ENCODE results near the gene RPL27A. TPM values are rescaled to one million over a fixed set of nuclear protein-coding genes. Genes with fewer than 3 reads are reported as not detected.

RPL27A gene
- total and polyA plus RNA-seq, 2 donors (not counting 3 experiments of a cell fraction or from before 2014, with no cell fraction given) = 1,303 to 1,363 TPM

GRCh38 chr11:8634498-8634897, 48.1 kb upstream of the RPL27A start:
- Histone ChIP-seq H3K27ac (ENCODE audit: insufficient read depth, low read depth, low read length) (no peak overlapping the region), H3K9me3 (replicated peaks; ENCODE audit: control insufficient read depth, insufficient read depth, low read length) (no peaks in the 10 kb centered on the region), H3K4me1 (ENCODE audit: control insufficient read depth, extremely low read depth, insufficient read depth, low read length) (no peaks in the 10 kb centered on the region), H3K4me3 (replicated peaks in 1 of 3; ENCODE audit: insufficient read depth in 1 of 3, low read depth in 1 of 3, low read length in 3 of 3) (no peak overlapping the region), H3K4me2 (ENCODE audit: insufficient read depth, low read length) (no peak overlapping the region), H4K20me1 (replicated peaks; ENCODE audit: control insufficient read depth, extremely low read depth, insufficient read depth, low read length) (no peaks in the 10 kb centered on the region), H3K9me1 (replicated peaks; ENCODE audit: control insufficient read depth, extremely low read depth, insufficient read depth, low read length) (no peaks in the 10 kb centered on the region), H3K27me3 (ENCODE audit: control insufficient read depth in 2 of 2, insufficient read depth in 2 of 2, low read length in 2 of 2) (no peaks in the 10 kb centered on the region), H3K9ac (replicated peaks; ENCODE audit: extremely low read depth, insufficient read depth, low read length) (no peak overlapping the region), H3K79me2 (ENCODE audit: control insufficient read depth, insufficient read depth, low read length) (no peaks in the 10 kb centered on the region), H3K36me3 (ENCODE audit: control insufficient read depth in 2 of 2, extremely low read depth in 1 of 2, insufficient read depth in 2 of 2, low read length in 2 of 2) (peaks cover 0 to 13% of the 10 kb centered on the region in 2 experiments), H2AFZ (ENCODE audit: low read depth, low read length) (no peak overlapping the region)
- intact Hi-C loops (cut with micrococcal nuclease) (no loop called here), dilution Hi-C loops (cut with MboI; ENCODE audit: extremely low pct_ligation_motif_present, low sequenced_read_pairs) (no loop called here)
- CTCF ChIA-PET = interaction anchor here (1.3 kb wide), 1 partner anchor 11 kb away, joined by 3 read pairs; no protein-coding TSS in a partner anchor
- POLR2A ChIA-PET = no interaction called here
- no peak for TF ChIP-seq MAX (IDR thresholded peaks at IDR 0.05; ENCODE audit: insufficient read depth, insufficient read length)
- DNase-seq (ENCODE audit: low read depth, low spot score) (no peak), FAIRE-seq (no peak)
- no TSS peak for BruUV-seq (replicated peaks)

- CTCF ChIA-PET = no interaction called here
- intact Hi-C loops (cut with micrococcal nuclease) = no loop called here
- POLR2A ChIA-PET = interaction anchor here (0.6 kb wide), 1 partner anchor 33 kb away, joined by 3 read pairs; no protein-coding TSS in a partner anchor
These were observed 46.5 kb upstream of the RPL27A start for GRCh38 chr11:8636127-8636526.

More at GRCh38 chr11:8636127-8636526, 46.5 kb upstream of the RPL27A start:
- no peaks in the 10 kb centered on the region for H3K9me3 ChIP-seq (replicated peaks; ENCODE audit: control insufficient read depth, insufficient read depth, low read length)
- peaks cover 0 to 13% of the 10 kb centered on the region in 2 experiments for H3K36me3 ChIP-seq (ENCODE audit: control insufficient read depth in 2 of 2, extremely low read depth in 1 of 2, insufficient read depth in 2 of 2, low read length in 2 of 2)
- H4K20me1 ChIP-seq (replicated peaks; ENCODE audit: control insufficient read depth, extremely low read depth, insufficient read depth, low read length) = no peaks in the 10 kb centered on the region
- no peak for DNase-seq (ENCODE audit: low read depth, low spot score)
- no peak overlapping the region for H3K4me3 ChIP-seq (replicated peaks in 1 of 3; ENCODE audit: insufficient read depth in 1 of 3, low read depth in 1 of 3, low read length in 3 of 3)
- H3K9me1 ChIP-seq (replicated peaks; ENCODE audit: control insufficient read depth, extremely low read depth, insufficient read depth, low read length) = no peaks in the 10 kb centered on the region
- no peak for FAIRE-seq
- no peak overlapping the region for H3K9ac ChIP-seq (replicated peaks; ENCODE audit: extremely low read depth, insufficient read depth, low read length)
- dilution Hi-C loops (cut with MboI; ENCODE audit: extremely low pct_ligation_motif_present, low sequenced_read_pairs) = no loop called here
- no peaks in the 10 kb centered on the region for H3K27me3 ChIP-seq (ENCODE audit: control insufficient read depth in 2 of 2, insufficient read depth in 2 of 2, low read length in 2 of 2)
- no peak overlapping the region for H3K4me2 ChIP-seq (ENCODE audit: insufficient read depth, low read length)
- TF ChIP-seq POLR2AphosphoS5 (IDR thresholded peaks at IDR 0.05; ENCODE audit: insufficient read depth, low read depth, low read length) (no peak), GATA2 (IDR thresholded peaks at IDR 0.05; ENCODE audit: insufficient read depth, insufficient read length, low read depth, low read length) (no peak), MYC (IDR thresholded peaks at IDR 0.05; ENCODE audit: low read depth, low read length) (no peak), FOS (IDR thresholded peaks at IDR 0.05; ENCODE audit: borderline replicate concordance, insufficient read depth, low read length) (no peak), POLR2A (IDR thresholded peaks at IDR 0.05; ENCODE audit: low read depth, low read length) (no peak), MAX (IDR thresholded peaks at IDR 0.05; ENCODE audit: insufficient read depth, insufficient read length) (no peak), EZH2 (IDR thresholded peaks at IDR 0.05; ENCODE audit: borderline replicate concordance, low read depth, low read length, severe bottlenecking) (no peak), JUN (IDR thresholded peaks at IDR 0.05; ENCODE audit: borderline replicate concordance, insufficient read depth, insufficient read length, low read depth) (no peak), CTCF (IDR thresholded peaks at IDR 0.05; ENCODE audit: extremely low read depth in 1 of 2, insufficient read depth in 1 of 2, low read depth in 1 of 2, low read length in 2 of 2) (no peak)
- no peak overlapping the region for H3K27ac ChIP-seq (ENCODE audit: insufficient read depth, low read depth, low read length)
- BruUV-seq (replicated peaks) = no TSS peak
- no peak overlapping the region for H2AFZ ChIP-seq (ENCODE audit: low read depth, low read length)
- no peaks in the 10 kb centered on the region for H3K4me1 ChIP-seq (ENCODE audit: control insufficient read depth, extremely low read depth, insufficient read depth, low read length)
- H3K79me2 ChIP-seq (ENCODE audit: control insufficient read depth, insufficient read depth, low read length) = no peaks in the 10 kb centered on the region

Data from endothelial cell of umbilical vein (primary cell).